T-helper 1 cell (primary cell): ENCODE results near the gene TRIM26.
"Not testable (repeated sequence)": the region's sequence is repeated elsewhere in the genome, so short reads cannot be mapped to it uniquely, and the experiment has no call there.

Source experiments
- DNase-seq, 5 donors: peaks; one replicate each; pipeline ENCODE4 v3.0.0-alpha.2; 2012 to 2020

TRIM26 gene

DNA sequence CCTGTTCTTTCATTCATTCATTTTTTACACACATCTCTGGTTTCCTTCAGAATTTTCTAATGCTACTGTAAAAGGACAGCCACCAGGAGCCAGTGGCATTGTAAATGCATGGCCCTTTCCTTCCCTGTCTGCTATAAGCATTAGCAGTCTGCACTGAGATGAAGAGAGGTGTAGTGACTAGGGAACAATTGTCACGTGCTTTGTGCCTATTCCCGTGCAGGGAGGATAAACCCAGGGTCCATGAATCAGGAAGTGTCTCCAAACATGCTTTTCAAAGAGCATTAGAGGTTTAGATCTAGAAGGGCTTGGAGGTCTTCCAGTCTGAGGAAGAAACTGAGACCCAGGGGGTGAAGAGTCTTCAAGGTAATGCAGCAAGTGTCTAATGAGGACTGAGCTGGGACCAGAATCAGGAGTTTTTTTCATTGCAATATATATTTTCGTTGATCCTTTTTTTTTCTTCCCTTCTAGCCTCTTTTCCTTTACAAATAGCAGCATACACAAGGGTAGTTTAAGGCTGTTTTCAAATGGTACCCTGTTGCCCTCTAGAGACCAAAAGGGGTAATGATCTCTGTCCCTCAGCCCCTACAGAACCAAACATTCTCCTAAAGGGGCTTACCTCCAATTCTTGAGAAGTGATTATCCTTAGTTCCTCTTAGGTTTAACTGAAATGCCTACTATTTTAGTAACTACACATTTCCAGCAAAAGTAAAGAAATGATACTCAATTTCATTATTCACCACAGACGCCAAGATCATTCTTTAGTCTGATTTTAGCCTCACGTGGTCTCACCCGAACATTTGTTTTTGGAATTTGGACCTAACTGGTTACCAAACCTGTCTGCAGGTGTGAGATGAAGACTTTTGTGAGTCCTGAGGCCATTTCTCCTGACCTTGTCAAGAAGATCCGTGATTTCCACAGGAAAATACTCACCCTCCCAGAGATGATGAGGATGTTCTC is 43.3 kb downstream of the TRIM26 start:
- peak in 1 of 5 donors; percentile 59 for DNase-seq

DNA sequence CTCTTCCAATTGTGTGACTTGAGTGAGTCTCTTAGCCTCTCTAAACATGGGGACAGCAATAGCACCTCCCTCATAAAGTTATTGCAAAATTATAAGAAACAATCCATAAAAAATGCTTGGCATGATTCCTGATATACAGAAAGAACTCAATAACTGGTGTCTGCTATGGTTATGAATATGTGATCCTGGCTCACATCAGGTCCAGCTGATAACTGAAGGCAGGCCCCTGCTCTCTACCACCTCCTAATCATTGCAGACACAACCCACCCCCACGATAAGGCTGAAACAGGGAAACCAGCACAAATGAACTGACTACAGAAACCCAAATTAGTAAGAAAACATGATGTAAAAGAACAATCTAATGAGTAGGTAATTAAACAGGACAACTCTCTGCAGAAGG is 44.5 kb downstream of the TRIM26 start:
- DNase-seq: no peak

DNA sequence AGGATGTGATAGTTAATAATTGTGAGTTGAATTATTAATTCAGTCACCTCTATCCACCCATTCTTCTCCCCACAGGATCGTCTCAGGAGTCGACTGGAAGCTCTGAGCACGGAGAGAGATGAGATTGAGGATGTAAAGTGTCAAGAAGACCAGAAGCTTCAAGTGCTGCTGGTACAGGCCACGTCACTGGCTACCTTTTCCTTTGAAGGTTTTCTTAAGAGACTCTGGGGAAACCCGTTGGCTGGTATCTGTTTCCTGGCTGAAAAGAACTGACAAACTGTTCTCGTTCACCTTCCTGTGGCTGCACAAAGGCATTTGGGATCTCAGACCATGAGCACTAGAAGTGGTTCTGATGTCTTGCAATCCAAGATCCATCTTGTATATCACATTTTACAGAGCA is 46.1 kb downstream of the TRIM26 start:
- DNase-seq: peak in 2 of 5 donors; percentile 10 to 68

DNA sequence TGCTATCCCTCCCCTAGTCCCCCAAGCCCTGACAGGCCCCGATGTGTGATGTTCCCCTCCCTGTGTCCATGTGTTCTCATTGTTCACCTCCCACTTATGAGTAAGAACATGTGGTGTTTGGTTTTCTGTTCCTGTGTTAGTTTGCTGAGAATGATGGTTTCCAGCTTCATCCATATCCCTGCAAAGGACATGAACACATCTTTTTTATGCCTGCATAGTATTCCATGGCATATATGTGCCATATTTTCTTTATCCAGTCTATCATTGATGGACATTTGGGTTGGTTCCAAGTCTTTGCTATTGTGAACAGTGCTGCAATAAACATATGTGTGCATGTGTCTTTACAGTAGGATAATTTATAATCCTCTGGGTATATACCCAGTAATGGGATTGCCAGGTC is 48.0 kb downstream of the TRIM26 start:
- DNase-seq: not testable (repeated sequence)

DNA sequence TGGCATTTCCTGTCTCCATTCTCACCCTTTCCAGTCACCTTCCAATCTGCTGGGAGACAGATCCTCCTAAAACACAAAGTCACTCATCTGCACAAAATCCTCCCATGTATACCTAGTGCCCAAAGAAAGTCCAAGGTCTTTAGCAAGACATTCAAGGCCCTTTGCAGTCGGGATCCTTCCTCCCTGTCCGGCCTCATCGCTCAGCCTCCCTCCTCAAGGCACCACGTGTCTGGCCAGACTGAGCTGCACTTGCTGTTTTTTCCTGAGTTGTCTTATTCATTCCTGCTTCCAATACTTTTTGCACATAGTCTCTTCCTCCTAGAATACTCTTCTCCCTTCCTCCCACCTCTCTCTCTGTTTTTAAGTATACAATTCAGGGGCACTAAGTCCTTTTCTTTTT is 48.5 kb downstream of the TRIM26 start:
- no peak for DNase-seq

DNA sequence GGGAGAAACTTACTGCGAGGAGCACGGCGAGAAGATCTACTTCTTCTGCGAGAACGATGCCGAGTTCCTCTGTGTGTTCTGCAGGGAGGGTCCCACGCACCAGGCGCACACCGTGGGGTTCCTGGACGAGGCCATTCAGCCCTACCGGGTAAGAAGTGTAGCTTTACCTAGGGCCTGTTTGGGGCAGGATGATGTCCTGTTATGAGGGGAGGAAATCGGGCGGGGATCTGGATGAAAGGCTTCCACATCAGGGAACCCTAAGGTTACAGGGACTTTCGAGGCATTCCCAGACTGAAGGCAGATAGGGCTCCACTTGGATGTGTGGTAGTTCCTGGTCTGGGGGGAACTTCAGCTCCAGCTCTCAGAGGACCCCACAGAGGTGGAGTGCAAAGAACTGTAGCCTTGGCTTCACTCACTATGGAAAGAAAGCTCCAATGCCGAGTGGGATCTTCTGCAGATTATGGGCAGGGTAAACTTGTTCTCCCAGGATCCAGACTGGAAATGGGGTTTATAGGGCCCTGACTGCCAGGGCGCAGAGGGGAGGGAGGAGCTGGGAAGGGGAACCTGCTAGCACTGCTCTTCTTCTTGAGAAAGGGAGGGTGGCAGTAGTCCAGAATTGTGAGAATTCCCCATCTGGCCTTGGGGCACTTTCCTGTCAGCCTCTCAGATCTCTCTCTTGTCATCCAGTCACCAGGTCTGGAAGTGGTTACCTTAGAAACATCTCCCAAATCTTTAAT is 49.1 kb downstream of the TRIM26 start:
- DNase-seq: no peak

DNA sequence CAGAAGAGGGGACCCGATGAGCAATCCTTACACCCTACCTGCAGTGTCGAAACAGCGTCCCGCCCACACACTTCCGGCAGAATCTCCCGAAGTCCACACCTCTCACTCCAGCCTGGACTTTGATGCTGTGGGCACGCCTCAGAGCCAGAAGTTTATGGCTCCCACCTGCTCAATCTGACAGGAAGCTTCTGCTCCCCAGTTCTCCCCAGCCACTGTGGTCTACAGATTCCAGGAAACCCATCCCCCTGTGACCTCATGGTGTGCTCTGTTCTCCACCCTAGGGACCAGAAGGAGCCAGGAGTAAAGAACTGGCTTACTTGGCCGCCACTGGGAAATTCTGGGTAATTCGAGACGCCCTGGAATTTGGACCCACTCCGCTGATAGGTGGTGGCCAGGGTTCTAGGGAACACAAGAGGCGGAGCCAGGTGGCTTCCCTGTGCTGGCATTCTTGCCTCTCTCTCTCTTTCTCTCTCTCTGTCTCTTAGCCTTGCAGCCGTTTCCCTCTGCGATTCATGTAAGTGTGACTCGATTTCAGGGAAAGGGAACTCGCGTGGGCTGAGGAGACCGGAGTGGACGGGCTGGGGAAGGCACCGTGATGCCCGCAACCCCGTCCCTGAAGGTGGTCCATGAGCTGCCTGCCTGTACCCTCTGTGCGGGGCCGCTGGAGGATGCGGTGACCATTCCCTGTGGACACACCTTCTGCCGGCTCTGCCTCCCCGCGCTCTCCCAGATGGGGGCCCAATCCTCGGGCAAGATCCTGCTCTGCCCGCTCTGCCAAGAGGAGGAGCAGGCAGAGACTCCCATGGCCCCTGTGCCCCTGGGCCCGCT is 49.9 kb downstream of the TRIM26 start, which contains the start of gene TRIM15:
TSS of gene TRIM15 (plus strand) at position 457 of the 828 bp plus-strand sequence. CDS start at position 596, 139 bp downstream.
- DNase-seq: peak in 2 of 5 donors; percentile 27 to 39

DNA sequence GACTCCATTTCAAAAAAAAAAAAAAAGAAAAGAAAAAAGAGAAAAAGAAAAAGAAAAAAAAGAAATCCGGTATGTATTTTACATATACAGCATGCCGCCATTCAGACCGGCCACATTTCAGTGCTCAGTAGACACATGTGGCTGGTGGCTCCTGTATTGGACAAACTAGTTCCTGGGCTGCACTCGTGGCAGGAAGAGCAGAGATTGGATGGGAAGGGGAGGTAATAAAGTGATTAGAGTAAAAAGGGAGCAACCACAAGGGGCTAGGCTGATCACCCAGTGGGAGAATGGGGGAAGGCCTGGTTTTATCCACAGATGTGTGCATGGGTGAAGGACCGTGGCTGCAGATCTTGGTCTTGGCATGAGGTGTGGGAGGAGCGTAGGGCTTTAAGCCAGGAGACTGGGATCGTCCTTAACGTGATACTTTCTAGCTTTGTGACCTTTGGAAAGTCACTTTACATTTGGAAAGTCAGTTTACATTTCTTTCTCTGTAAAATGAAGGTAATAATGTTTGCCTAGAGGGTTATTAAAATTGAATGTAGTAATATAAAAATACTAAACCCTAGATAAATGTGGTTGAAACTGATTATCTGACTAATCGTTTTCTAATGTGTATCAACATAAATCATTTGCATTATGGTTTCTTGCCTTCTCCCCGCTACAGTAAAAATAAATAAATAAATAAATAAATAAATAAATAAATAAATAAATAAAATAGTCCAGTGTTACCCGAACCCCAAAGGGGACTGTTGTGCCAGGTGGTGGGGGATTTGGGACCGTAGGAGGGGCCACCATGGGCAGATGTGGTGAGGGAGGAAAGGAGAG is 50.7 kb downstream of the TRIM26 start:
- no peak for DNase-seq

DNA sequence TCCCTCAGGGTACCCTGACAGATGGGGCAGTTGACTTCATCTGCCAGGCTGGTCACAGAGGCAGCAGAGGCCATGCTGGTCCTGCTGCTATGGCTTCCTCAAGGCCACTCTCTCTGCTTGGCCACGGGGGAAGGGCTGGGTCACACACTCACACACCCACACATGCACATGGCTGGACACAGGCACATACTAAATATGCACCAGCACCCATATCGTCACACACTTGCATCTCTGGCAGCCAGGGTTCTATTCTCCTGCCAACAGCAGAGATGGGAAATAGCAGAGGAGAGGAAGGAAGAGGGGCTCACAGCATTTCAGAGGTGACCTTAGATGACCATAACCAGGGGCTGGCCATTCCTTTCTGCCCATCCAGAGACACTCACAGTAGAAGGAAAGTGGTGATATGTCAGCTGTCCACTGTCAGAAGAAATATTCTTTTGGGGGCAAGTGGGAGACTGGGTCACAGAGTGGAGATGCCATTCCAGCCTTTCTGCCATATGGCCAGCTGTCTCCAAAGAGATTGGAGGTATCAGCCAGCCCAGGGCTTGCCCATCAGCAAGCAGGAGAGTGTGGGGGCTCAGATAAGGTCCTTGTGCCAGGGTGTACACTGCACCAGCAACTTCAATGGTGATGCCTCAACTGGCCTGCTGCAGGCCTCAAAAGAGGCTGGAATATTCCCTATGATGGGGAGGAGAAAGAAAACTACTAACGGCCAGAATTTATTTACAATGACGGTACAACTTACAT is 52.2 kb downstream of the TRIM26 start, which contains the start of gene TRIM10:
TSS of gene TRIM10 (minus strand) at position 427 of the 747 bp plus-strand sequence. CDS start at position 74, 353 bp downstream.
- no peak for DNase-seq

DNA sequence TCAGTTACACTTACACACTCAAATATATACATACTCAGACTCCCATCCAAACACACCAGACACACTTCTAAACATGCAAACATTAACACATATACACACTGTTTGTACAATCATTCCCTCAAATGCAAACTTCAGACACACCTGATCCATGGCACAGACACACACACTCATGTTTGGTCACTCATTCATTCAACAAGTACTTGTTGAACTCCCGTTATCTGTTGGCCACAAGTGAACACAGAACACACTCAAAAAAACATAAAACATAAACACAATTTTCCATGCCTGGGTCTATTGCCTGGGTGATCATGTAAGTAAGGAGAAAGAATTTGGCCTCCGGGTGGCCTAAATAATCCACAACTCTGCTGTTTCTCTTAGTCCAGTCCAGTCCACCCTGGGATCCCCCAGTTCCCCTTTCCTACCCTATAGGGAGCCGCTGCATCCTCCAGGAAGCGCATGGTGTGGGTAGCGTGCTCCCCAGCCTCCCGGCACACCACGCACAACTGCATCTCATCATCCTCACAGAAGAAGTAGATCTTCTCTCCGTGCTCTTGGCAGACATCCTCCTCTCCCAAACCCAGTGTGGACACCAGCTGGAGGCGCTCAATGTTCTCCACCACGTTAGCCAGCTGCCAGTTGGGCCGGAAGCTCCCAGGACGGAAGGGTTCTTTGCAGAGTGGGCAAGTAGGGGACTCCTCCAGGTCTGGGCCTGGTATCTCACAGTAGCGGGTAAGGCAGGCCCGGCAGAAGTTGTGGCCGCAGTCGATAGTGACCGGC is 53.0 kb downstream of the TRIM26 start:
- DNase-seq: no peak

DNA sequence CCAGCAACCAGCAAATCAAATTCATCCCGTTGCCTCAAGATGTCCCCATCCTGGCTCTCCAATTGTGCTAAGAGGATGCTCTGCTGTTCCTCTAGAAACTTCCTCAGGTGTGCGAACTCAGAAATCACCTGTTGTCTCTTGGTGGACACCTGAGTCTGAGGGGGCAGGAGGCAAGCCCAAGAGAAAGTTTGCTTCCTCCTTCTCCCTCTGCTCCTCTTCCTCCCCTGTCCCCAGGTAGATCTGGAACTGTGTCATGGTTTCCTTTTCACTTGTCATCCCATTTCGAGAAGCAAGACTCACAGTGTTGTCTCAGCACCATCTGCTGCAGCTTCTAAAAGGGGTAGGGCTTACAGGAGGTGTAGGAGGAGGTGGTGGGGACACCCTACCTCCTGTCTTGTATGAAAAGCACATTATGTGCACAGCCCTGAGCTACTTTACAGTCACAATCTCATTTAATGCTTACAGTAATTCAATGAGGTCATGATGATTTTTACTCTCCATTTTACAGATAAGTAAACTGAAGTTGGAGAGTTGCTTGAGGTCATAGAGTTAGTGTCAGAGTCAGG is 54.6 kb downstream of the TRIM26 start:
- no peak for DNase-seq

DNA sequence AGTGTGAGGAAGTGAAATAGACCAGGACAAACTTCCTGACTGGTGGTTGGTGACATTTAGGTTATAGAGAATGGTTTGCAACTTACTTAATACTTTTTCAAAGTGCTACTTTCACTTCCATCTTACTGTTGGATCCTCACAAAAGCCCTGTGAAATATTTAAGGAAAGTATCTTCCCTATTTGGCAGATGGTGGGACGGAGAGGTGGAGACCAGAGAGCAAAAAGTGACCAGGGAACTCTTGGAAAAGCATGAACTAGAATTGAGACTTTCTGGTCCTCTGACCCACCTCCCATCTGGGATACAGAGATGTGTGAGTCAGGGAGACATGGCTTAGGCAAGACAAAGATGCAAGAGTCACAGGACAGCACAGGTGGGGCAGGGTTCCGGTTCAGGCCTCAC is 55.2 kb downstream of the TRIM26 start:
- DNase-seq: no peak

DNA sequence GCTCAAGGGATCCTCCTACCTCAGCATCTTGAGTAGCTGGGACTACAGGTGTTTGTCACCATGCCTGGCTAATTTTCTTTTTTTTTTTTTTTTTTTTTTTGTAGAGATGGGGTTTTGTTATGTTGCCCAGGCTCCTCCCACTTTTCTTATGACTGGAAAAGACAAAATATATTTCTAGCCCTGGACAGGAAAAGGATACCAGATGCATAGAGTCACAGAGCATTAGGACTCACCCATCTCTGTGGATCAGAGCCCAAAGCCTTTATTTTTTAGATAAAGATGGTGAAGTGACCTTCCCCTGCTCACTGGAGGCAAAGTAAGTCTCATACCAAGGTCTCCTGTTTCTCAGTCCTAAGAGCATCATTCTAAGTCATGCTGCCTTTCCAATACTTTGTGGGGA is 55.6 kb downstream of the TRIM26 start:
- no peak for DNase-seq

DNA sequence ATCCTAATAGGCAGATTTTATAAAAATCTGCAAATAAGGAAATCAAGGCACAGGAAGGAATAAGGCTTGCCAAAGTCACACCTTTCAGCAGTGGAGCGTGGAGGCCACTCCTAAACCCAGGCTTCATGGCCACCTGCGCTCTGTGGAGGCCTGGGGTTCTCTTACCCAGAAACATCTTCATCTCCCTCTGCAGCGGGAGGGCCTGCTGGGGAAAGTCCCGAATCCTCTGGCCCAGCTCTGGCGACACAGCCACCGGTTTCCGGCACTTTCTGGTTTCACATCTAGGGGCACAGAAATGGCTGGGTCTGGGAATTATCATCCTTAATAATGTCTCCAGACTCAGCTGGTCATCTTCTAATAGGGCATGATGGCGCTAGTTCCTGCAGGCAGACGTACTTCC is 56.4 kb downstream of the TRIM26 start:
- no peak for DNase-seq

DNA sequence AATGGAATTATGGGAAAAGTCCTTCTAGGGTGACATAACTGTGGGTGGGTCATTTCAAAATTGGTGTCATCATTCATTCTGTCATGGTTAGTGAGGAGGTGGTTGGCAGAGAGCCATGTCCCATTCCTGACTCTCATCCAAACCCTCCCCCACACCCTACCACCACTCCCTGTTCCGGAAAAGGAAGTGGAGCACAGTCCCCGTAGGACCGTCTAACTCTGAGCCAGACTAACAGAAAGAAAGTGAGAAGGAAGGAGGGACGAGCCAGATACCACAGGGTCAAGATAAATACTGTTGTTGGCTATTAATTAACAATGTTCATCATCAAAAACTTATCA is 57.0 kb downstream of the TRIM26 start:
- DNase-seq: no peak

DNA sequence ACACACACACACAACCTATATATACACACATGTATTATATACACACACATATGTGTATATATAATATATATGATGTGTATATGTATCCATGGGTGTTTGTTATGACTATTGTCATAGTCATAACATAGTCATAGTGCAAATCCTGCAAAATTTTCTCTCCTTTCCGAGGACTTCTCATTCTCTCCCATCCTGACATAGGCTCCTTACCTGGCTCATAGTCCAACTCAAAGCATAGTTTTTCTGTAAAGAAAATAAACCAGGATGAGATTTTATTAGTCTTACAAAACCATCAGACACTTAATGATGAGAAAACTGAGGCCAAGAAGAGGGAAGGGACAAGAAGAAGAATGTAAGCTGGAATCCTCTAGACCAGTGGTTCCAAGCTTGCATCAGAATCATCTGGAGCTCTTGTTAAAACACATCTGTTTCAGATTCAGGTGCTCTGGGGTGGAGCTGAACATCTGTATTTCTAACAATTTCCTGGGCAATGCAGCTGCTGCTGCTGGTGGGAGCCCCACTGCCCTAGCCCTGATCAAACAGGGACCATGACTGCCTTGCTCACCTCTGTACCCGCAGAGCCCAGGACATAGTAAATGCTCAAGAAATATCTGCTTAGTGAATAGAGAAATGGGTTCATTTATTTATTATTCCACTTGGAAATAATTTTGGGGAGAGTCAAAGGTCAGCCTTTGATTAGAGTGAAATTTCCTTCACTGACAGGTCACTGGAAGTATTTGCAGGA is 57.5 kb downstream of the TRIM26 start:
- no peak for DNase-seq

DNA sequence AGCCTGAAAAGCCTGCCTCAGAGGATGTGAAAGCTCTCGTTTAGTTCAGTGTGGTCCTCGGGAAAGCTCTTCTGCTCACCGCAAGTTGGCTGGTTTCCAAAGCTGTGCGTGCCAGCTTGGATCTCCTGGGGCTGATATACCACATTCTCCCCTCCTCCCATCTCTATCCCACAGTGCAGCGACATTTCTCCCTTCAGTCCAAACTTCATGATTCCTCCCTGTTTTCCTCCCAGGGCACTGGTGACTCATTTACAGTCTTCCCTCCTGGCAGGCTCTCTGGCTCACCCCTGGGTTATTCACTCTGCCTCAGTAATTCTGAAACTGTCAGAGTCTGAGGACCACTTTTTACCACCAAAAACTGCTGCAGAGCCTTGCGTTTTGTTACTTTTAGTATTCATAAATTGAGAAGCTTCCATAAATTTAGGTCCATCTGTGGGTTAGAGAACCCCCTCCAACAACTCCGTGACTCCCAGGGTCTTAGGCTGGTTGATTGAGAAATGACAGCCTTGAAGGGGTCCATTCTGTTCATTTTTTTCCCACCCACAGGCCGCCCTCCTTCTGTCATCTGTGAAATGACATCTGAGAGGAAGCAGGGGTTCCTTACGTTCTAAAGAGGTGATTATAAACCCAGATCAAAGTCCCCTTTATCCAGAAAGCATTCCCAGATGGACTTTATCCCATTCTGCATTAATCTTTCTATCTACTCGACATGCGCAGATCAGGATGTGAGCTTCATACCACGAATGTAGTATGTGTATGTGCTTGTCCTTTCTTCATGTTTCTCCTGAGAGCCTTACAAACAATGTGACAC is 58.3 kb downstream of the TRIM26 start:
- no peak for DNase-seq

DNA sequence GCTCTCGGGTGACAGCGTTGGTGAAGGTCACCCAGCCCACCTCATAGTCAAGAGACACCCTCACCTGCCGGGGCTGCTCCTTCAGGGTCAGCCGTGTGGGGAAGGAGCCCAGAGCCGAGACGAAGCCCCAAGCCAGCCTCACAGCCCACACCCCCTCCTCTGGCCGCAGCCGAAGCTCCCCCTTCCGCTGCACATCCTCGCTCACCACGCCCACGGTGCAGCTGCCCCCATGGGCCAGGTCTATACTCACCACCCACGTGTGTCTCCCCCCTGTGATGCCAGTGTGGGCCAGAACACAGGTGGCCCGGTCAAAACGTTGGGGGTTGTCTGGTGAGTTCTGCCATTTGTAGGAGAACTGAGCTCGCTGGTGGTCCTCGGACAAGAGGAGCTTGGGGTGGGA is 59.1 kb downstream of the TRIM26 start:
- no peak for DNase-seq
